ENCODE measurements around the gene FBXL19.
A peak's percentile ranks its signal among the peaks of the same experiment; 100 is the strongest.

Gene FBXL19

DNA sequence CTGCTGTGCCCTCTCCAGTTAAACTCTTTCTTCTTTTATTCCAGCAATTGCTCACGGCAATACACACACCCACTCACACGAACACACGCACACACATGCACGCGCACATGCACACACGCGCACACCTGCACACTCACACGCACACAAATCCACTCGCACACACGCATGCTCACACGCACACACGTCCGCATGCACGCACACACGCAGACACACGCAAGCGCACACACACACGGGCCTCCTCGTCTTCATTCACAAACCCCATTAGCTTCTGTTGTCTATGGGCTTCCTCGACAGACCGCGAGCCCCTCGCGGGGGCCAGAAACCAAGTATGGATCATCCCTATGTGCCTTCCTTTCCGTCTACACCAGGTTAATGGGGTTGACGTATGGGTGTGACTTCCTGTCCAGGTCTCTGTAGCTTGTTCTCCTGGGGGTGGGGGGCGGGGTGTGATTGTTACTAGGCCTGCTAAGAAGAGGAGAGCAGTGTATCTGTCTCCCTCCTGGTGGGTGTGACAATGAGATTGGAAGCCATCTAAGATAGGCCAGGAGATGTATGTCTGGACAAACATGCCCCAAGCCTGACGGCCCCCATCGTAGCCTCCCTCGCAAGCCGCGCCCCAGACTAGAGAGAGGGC is 27.6 kb upstream of the FBXL19 start:
- DNase-seq (ENCODE audit: low read depth): no peak
- no peak overlapping the region for H3K4me3 ChIP-seq (ENCODE audit: low read depth, low read length)
- TF ChIP-seq CTCF (IDR thresholded peaks at IDR 0.05; ENCODE audit: low read depth, low read length, missing control alignments): no peak

DNA sequence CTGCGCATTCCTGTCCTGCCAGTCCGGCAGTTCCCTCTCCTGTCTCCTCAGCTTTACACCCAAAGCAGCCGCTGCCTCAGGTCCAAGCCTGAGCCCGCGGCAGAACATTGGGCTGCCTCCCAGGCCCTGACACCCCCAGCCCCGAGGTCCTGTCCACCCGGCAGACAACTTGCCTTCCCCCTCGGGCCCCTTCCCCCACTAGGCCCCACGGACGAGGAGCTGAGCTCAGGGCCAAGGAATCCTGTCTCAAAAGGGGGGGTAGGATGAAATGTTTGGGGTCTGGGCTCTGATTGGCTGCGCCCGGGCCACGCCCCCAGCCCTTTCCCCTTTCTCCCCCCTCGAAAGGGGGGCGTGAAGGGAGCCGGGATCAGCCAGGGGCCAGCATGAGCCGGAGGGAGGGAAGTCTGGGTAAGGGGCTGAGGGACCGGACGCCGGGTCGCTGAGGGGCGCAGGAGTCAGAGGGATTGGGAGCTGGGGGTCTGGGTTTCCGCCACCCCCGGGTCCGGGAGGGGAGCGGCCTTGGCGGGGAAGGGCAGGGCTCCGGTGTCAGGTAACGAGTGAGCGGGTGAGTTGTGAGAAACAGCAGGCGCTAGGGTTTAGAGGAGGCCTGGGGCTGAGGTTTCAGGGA is 27.0 kb upstream of the FBXL19 start, which contains the start of gene CTF1:
Gene CTF1 (plus strand): TSS at position 354 of the 628 bp plus-strand sequence. CDS start 30 bp downstream, at position 384.
- TF ChIP-seq CTCF (IDR thresholded peaks at IDR 0.05; ENCODE audit: low read depth, low read length, missing control alignments): no peak
- H3K4me3 ChIP-seq (ENCODE audit: low read depth, low read length): peak within 1 kb of the TSS; percentile 41
- DNase-seq (ENCODE audit: low read depth): no peak

DNA sequence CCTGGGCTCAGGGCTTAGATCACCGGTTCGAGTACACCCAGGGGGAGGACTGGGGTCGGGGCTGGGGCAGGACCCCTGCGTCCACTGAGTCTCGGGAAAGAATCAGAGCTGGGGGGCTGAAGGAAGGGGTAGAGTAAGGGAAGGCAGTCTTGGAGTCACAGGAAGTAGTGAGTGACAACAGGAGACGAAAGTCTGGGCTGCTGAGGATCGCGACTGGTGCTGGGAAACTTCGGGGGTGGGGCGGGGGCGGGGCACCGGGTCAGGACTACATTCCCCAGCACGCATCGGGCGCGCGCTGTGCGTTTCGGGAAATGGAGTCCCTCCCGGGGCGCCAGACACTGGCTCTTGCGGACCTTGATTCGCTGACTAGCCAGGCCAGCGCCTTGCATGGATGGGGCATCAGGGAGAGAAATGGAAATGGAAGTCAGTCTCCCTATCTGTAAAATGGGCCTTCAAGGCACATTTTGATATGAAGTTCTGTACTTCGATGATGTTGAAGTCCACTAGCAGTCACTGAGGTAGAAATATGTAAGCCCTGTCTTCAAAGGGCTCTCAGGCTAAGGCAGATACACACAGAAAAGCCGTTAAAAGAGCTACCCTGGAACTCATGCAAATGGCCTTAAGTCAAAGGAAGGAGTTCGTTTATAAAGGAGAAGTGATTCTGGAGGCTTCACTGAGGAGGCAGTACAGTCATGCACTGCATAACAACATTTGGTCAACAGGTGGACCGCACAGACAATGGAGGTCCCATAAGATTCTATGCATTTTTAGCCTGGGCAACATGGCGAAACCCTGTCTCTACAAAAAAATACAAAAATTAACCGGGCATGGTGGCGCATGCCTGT is 26.3 kb upstream of the FBXL19 start:
- H3K4me3 ChIP-seq (ENCODE audit: low read depth, low read length): peak overlapping the region; percentile 41
- TF ChIP-seq CTCF (IDR thresholded peaks at IDR 0.05; ENCODE audit: low read depth, low read length, missing control alignments): no peak
- DNase-seq (ENCODE audit: low read depth): no peak

GRCh38 chr16:30899794-30900193 is 23.6 kb upstream of the FBXL19 start:
- no peak for DNase-seq (ENCODE audit: low read depth)
- H3K4me3 ChIP-seq (ENCODE audit: low read depth, low read length): no peak overlapping the region
- no peak for TF ChIP-seq CTCF (IDR thresholded peaks at IDR 0.05; ENCODE audit: low read depth, low read length, missing control alignments)

DNA sequence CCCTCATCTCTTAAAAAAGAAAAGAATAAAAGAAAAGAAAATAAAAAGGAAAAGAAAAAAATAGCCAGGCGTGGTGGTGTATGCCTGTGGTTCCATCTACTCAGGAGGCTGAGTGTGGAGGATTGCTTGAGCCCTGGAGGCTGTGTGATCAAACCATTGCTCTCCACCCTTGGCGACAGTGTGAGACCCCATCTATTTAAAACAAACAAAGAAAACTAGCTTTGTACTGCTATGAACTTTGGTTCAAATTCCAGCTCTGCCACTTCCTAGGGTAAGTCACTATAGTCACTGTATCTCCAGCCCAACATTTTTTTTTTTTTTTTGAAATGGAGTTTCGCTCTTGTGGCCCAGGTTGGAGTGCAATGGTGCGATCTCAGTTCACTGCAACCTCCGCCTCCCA is 22.8 kb upstream of the FBXL19 start:
- TF ChIP-seq CTCF (IDR thresholded peaks at IDR 0.05; ENCODE audit: low read depth, low read length, missing control alignments): no peak
- no peak for DNase-seq (ENCODE audit: low read depth)

DNA sequence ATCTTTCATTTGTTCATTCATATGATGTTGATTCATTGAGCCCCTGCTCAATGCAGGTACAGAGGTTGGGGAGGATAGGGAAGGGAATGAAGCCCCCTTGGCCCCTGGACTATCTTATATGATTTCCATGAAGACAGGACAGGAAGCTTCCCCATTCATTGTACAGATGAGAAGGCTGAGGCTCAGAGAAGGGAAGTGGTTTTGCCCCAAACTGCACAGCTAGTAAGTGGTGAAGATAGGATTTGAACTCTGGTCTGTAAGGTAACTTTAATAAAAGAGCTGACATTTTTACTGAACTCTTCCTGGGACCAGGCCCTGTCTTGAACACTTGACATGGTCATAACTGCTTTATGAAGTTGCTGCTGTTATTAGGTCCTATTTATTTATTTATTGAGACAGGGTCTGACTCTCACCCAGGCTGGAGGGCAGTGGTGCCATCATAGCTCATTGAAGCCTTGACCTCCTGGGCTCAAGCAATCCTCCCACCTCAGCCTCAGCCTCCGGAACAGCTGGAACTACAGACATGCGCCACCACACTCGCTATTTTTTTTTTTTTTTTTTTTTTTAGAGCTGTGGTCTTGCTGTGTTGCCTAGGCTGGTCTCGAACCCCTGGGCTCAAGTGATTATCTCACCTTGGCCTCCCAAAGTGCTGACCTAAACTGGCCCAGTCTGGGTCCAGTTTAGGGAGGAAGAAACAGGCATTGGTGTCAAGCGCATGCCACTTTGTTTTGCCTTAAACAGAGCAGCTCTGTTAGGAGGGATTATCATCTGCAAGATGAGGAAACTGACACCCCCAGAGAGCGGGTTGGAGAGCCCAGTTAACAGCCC is 22.0 kb upstream of the FBXL19 start:
- no peak for DNase-seq (ENCODE audit: low read depth)
- TF ChIP-seq CTCF (IDR thresholded peaks at IDR 0.05; ENCODE audit: low read depth, low read length, missing control alignments): no peak
- H3K4me3 ChIP-seq (ENCODE audit: low read depth, low read length): peak overlapping the region; percentile 47

More for the DNA sequence above, 22.8 kb upstream of the FBXL19 start:
- no peak overlapping the region for H3K4me3 ChIP-seq (ENCODE audit: low read depth, low read length)

Data from GM12864 (cell line).